ENCODE results near the gene SKA1.
A peak's percentile ranks its signal among the peaks of the same experiment; 100 is the strongest.

SKA1 gene

GRCh38 chr18:50356036-50356945, 18.6 kb upstream of the SKA1 start:
- Histone ChIP-seq H3K27ac (ENCODE audit: low read depth, low read length) (no peak overlapping the region), H3K4me3 (ENCODE audit: low read depth in 1 of 5, low read length in 5 of 5) (no peak overlapping the region), H3K27me3 (ENCODE audit: control insufficient read depth in 5 of 5, insufficient read depth in 4 of 5, low read length in 5 of 5) (peaks cover 0 to 3% (median 2%) of the 10 kb centered on the region in 5 donors), H3K36me3 (ENCODE audit: control insufficient read depth in 5 of 5, insufficient read depth in 5 of 5, low read length in 5 of 5) (no peaks in the 10 kb centered on the region), H3K4me1 (ENCODE audit: control insufficient read depth in 5 of 5, insufficient read depth in 5 of 5, low read length in 5 of 5) (no peaks in the 10 kb centered on the region), H3K9ac (ENCODE audit: low read length in 5 of 5) (no peak overlapping the region), H3K9me3 (ENCODE audit: control insufficient read depth in 5 of 5, low read length in 5 of 5) (no peaks in the 10 kb centered on the region)

DNA sequence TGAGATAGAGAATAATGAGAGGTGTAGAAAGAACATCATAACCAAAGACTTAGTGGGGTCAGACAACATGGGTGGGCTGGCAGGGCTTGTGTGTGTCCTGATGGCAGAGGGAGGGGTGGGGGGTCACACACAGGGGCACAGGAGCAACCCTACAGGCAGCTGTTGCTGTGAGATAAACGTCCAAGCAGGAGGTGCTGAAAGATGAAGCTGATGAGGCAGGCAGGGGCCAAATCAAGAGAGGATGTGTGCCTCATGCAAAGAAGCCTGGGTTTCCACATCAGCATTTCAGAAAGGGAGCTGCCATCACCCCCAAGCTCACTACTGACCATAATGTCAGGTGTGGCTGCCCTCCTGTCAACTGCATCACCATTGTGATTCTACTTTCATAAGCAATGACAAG, 16.0 kb upstream of the SKA1 start:
- Histone ChIP-seq H3K27me3 (ENCODE audit: control insufficient read depth in 5 of 5, insufficient read depth in 4 of 5, low read length in 5 of 5) (peaks cover 0 to 3% (median 2%) of the 10 kb centered on the region in 5 donors), H3K27ac (ENCODE audit: low read depth, low read length) (no peak overlapping the region), H3K9ac (ENCODE audit: low read length in 5 of 5) (no peak overlapping the region), H3K4me1 (ENCODE audit: control insufficient read depth in 5 of 5, insufficient read depth in 5 of 5, low read length in 5 of 5) (no peaks in the 10 kb centered on the region), H3K4me3 (ENCODE audit: low read depth in 1 of 5, low read length in 5 of 5) (no peak overlapping the region), H3K9me3 (ENCODE audit: control insufficient read depth in 5 of 5, low read length in 5 of 5) (no peaks in the 10 kb centered on the region), H3K36me3 (ENCODE audit: control insufficient read depth in 5 of 5, insufficient read depth in 5 of 5, low read length in 5 of 5) (no peaks in the 10 kb centered on the region)

GRCh38 chr18:50359806-50360205, 15.0 kb upstream of the SKA1 start:
- no peaks in the 10 kb centered on the region for H3K36me3 ChIP-seq (ENCODE audit: control insufficient read depth in 5 of 5, insufficient read depth in 5 of 5, low read length in 5 of 5)
- peaks cover 0 to 3% (median 2%) of the 10 kb centered on the region in 5 donors for H3K27me3 ChIP-seq (ENCODE audit: control insufficient read depth in 5 of 5, insufficient read depth in 4 of 5, low read length in 5 of 5)

DNA sequence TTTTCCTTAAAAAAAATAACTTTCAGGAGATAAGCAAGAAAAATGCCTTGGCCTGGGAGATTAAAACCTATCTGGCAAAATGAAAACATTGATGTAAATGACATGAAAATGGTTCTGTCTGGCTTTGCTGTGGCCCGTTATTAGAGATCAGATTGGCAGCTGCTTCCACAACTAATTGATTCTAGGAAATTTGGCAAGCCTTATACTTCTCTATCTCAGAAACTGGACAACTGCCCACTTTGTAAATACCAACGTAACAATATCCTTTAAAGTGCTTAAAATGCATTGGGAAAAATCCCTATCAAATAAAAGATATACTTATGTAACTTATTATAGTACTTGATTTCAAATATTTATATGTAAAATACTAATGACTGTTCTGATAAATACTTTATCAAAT, 14.2 kb upstream of the SKA1 start:
- Histone ChIP-seq H3K4me1 (ENCODE audit: control insufficient read depth in 5 of 5, insufficient read depth in 5 of 5, low read length in 5 of 5) (no peaks in the 10 kb centered on the region), H3K9me3 (ENCODE audit: control insufficient read depth in 5 of 5, low read length in 5 of 5) (no peaks in the 10 kb centered on the region), H3K36me3 (ENCODE audit: control insufficient read depth in 5 of 5, insufficient read depth in 5 of 5, low read length in 5 of 5) (no peaks in the 10 kb centered on the region), H3K27ac (ENCODE audit: low read depth, low read length) (no peak overlapping the region), H3K9ac (ENCODE audit: low read length in 5 of 5) (no peak overlapping the region), H3K4me3 (ENCODE audit: low read depth in 1 of 5, low read length in 5 of 5) (no peak overlapping the region), H3K27me3 (ENCODE audit: control insufficient read depth in 5 of 5, insufficient read depth in 4 of 5, low read length in 5 of 5) (peaks cover 0 to 3% (median 2%) of the 10 kb centered on the region in 5 donors)

More at GRCh38 chr18:50359806-50360205, 15.0 kb upstream of the SKA1 start:
- Histone ChIP-seq H3K27ac (ENCODE audit: low read depth, low read length) (no peak overlapping the region), H3K9me3 (ENCODE audit: control insufficient read depth in 5 of 5, low read length in 5 of 5) (no peaks in the 10 kb centered on the region), H3K4me1 (ENCODE audit: control insufficient read depth in 5 of 5, insufficient read depth in 5 of 5, low read length in 5 of 5) (no peaks in the 10 kb centered on the region), H3K4me3 (ENCODE audit: low read depth in 1 of 5, low read length in 5 of 5) (no peak overlapping the region), H3K9ac (ENCODE audit: low read length in 5 of 5) (no peak overlapping the region)

DNA sequence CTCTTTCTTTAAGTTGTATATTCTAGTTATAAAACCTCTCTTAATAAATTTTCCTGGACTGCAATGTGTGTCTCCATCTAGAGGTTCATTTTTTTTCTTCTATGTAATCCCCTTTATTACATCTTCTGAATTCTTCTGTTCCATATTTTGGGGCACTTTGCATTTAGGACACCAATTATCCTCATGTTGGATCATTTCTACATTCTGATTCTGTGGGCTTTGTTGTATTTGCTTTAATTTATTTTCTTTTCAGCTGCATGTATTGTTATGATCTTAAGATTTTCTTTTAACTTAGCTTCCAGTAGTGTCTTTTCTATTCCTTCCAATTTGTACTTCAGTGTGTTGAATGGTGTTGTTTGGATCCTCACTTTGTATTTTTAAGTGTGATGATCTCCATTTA, 5.2 kb upstream of the SKA1 start:
- H3K4me3 ChIP-seq (ENCODE audit: low read depth in 1 of 5, low read length in 5 of 5) = peak overlapping the region in 1 of 5 donors; percentile 15
- no peak overlapping the region for H3K9ac ChIP-seq (ENCODE audit: low read length in 5 of 5)
- no peaks in the 10 kb centered on the region for H3K36me3 ChIP-seq (ENCODE audit: control insufficient read depth in 5 of 5, insufficient read depth in 5 of 5, low read length in 5 of 5)
- H3K27me3 ChIP-seq (ENCODE audit: control insufficient read depth in 5 of 5, insufficient read depth in 4 of 5, low read length in 5 of 5) = no peaks in the 10 kb centered on the region
- peaks cover 0 to 19% (median 12%) of the 10 kb centered on the region in 5 donors for H3K9me3 ChIP-seq (ENCODE audit: control insufficient read depth in 5 of 5, low read length in 5 of 5)
- H3K27ac ChIP-seq (ENCODE audit: low read depth, low read length) = no peak overlapping the region
- H3K4me1 ChIP-seq (ENCODE audit: control insufficient read depth in 5 of 5, insufficient read depth in 5 of 5, low read length in 5 of 5) = peaks cover 0 to 6% (median 5%) of the 10 kb centered on the region in 5 donors

DNA sequence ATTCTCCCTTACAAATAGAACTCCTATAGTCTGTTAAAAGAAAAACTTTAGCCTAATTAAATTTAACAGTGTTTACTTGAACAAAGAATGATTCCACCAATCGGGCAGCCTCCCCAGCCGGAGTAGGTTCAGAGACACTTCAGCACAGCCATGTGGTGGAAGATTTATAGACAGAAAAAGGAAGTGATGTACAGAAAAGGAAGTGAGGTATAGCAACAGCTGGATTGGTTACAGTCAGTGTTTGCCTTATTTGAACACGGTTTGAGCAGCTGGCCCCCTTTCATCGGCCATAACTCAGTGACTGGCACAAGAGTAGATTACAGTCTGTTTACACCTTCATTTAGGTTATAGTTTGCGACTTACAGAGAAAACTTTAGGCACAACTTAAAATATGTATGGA, 2.1 kb upstream of the SKA1 start:
- no peak overlapping the region for H3K9ac ChIP-seq (ENCODE audit: low read length in 5 of 5)
- no peaks in the 10 kb centered on the region for H3K36me3 ChIP-seq (ENCODE audit: control insufficient read depth in 5 of 5, insufficient read depth in 5 of 5, low read length in 5 of 5)
- H3K27ac ChIP-seq (ENCODE audit: low read depth, low read length) = no peak overlapping the region
- H3K4me1 ChIP-seq (ENCODE audit: control insufficient read depth in 5 of 5, insufficient read depth in 5 of 5, low read length in 5 of 5) = peaks cover 0 to 13% (median 12%) of the 10 kb centered on the region in 5 donors
- no peaks in the 10 kb centered on the region for H3K27me3 ChIP-seq (ENCODE audit: control insufficient read depth in 5 of 5, insufficient read depth in 4 of 5, low read length in 5 of 5)
- H3K9me3 ChIP-seq (ENCODE audit: control insufficient read depth in 5 of 5, low read length in 5 of 5) = peaks cover 0 to 19% (median 12%) of the 10 kb centered on the region in 5 donors
- no peak overlapping the region for H3K4me3 ChIP-seq (ENCODE audit: low read depth in 1 of 5, low read length in 5 of 5)

GRCh38 chr18:50373561-50374219, 1.2 kb upstream of the SKA1 start:
- H3K4me3 ChIP-seq (ENCODE audit: low read depth in 1 of 5, low read length in 5 of 5) = peak overlapping the region in 1 of 5 donors; percentile 76
- H3K27ac ChIP-seq (ENCODE audit: low read depth, low read length) = no peak overlapping the region
- no peaks in the 10 kb centered on the region for H3K27me3 ChIP-seq (ENCODE audit: control insufficient read depth in 5 of 5, insufficient read depth in 4 of 5, low read length in 5 of 5)
- H3K4me1 ChIP-seq (ENCODE audit: control insufficient read depth in 5 of 5, insufficient read depth in 5 of 5, low read length in 5 of 5) = peaks cover 0 to 13% (median 12%) of the 10 kb centered on the region in 5 donors
- H3K9ac ChIP-seq (ENCODE audit: low read length in 5 of 5) = no peak overlapping the region
- no peaks in the 10 kb centered on the region for H3K36me3 ChIP-seq (ENCODE audit: control insufficient read depth in 5 of 5, insufficient read depth in 5 of 5, low read length in 5 of 5)
- H3K9me3 ChIP-seq (ENCODE audit: control insufficient read depth in 5 of 5, low read length in 5 of 5) = peaks cover 0 to 19% (median 12%) of the 10 kb centered on the region in 5 donors

- Histone ChIP-seq H3K4me3 (ENCODE audit: low read depth in 1 of 5, low read length in 5 of 5) (peak overlapping the region; percentile 64 to 78 (median 76)), H3K9me3 (ENCODE audit: control insufficient read depth in 5 of 5, low read length in 5 of 5) (peaks cover 0 to 16% (median 11%) of the 10 kb centered on the region in 5 donors), H3K27me3 (ENCODE audit: control insufficient read depth in 5 of 5, insufficient read depth in 4 of 5, low read length in 5 of 5) (no peaks in the 10 kb centered on the region), H3K9ac (ENCODE audit: low read length in 5 of 5) (peak overlapping the region in 3 of 5 donors; percentile 46 to 63 (median 62)), H3K27ac (ENCODE audit: low read depth, low read length) (peak overlapping the region; percentile 50), H3K4me1 (ENCODE audit: control insufficient read depth in 5 of 5, insufficient read depth in 5 of 5, low read length in 5 of 5) (peaks cover 0 to 13% (median 12%) of the 10 kb centered on the region in 5 donors), H3K36me3 (ENCODE audit: control insufficient read depth in 5 of 5, insufficient read depth in 5 of 5, low read length in 5 of 5) (no peaks in the 10 kb centered on the region)
These were observed 560 bp upstream of the SKA1 start for GRCh38 chr18:50374220-50374752.

GRCh38 chr18:50377061-50377798, 2.4 kb downstream of the SKA1 start:
- Histone ChIP-seq H3K36me3 (ENCODE audit: control insufficient read depth in 5 of 5, insufficient read depth in 5 of 5, low read length in 5 of 5) (no peaks in the 10 kb centered on the region), H3K4me3 (ENCODE audit: low read depth in 1 of 5, low read length in 5 of 5) (no peak overlapping the region), H3K4me1 (ENCODE audit: control insufficient read depth in 5 of 5, insufficient read depth in 5 of 5, low read length in 5 of 5) (peaks cover 0 to 13% (median 12%) of the 10 kb centered on the region in 5 donors), H3K27me3 (ENCODE audit: control insufficient read depth in 5 of 5, insufficient read depth in 4 of 5, low read length in 5 of 5) (no peaks in the 10 kb centered on the region), H3K27ac (ENCODE audit: low read depth, low read length) (no peak overlapping the region), H3K9me3 (ENCODE audit: control insufficient read depth in 5 of 5, low read length in 5 of 5) (peaks cover 0 to 4% (median 0%) of the 10 kb centered on the region in 5 donors), H3K9ac (ENCODE audit: low read length in 5 of 5) (no peak overlapping the region)

Data from subcutaneous abdominal adipose tissue (tissue), 5 donors.